ENCODE results near the gene GOLGA2. TPM values are rescaled to one million over a fixed set of nuclear protein-coding genes. Genes with fewer than 3 reads are reported as not detected.
A peak's percentile ranks its signal among the peaks of the same experiment; 100 is the strongest.

GOLGA2 gene
- total RNA-seq, 4 donors from 2014 or later: 71.1 to 130 (median 83.1) TPM

DNA sequence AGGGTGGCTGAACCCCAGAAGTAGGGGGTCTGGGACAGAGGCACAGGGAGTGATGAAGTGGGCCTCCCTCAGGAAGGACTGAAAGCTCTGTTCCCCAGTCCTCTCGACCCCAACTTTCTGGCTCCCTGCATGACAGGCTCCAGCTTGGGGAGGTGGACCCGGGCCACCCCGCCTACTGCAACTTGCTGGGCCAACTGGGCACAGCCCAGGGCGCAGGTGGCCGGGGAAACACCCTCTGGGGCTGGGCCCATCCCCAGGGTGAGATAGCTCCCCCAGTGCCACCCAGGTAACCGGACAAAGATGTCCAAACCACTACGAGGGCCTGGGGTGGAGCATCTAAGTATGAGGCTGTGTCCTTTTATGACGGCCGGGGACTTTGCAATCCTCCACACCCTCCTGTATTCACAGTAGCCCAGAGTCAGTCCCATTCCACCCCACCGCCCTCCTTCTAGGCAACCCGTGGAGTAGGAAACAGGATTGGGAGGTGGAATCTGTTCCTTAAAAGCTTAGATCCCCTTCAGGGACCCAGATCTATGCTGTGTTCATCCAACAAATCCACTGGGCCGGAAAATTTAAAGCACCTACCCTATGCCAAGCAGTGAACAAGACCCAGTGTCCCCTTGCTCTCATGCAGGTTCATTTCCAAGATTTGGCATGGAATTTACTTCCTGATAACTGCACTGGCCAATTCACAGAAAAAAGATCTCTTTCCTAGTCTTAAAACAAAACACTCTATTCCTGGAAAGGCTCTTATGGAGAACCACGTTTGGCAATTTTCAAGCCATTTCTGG, 52.7 kb downstream of the GOLGA2 start:
- Histone ChIP-seq H3K4me1 (peaks cover 0 to 13% (median 3%) of the 10 kb centered on the region in 3 donors), H3K9me3 (no peaks in the 10 kb centered on the region), H3K36me3 (peaks cover 0 to 17% of the 10 kb centered on the region in 2 donors), H3K27me3 (no peaks in the 10 kb centered on the region), H3K4me3 (no peak overlapping the region), H3K27ac (no peak overlapping the region)
- WGBS, 2 donors (ENCODE audit: low coverage in 1 of 2): 80% methylated on average over 2 of the region's 13 CpGs; no CpG with 5 or more reads in 1 of the 2 donors
- TF ChIP-seq POLR2A (IDR thresholded peaks at IDR 0.05) (no peak), EP300 (IDR thresholded peaks at IDR 0.05) (no peak), POLR2AphosphoS5 (IDR thresholded peaks at IDR 0.05) (no peak)
- TF ChIP-seq, protein P1, sequence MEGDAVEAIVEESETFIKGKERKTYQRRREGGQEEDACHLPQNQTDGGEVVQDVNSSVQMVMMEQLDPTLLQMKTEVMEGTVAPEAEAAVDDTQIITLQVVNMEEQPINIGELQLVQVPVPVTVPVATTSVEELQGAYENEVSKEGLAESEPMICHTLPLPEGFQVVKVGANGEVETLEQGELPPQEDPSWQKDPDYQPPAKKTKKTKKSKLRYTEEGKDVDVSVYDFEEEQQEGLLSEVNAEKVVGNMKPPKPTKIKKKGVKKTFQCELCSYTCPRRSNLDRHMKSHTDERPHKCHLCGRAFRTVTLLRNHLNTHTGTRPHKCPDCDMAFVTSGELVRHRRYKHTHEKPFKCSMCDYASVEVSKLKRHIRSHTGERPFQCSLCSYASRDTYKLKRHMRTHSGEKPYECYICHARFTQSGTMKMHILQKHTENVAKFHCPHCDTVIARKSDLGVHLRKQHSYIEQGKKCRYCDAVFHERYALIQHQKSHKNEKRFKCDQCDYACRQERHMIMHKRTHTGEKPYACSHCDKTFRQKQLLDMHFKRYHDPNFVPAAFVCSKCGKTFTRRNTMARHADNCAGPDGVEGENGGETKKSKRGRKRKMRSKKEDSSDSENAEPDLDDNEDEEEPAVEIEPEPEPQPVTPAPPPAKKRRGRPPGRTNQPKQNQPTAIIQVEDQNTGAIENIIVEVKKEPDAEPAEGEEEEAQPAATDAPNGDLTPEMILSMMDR (IDR thresholded peaks at IDR 0.05): no peak
- ATAC-seq: no peak

DNA sequence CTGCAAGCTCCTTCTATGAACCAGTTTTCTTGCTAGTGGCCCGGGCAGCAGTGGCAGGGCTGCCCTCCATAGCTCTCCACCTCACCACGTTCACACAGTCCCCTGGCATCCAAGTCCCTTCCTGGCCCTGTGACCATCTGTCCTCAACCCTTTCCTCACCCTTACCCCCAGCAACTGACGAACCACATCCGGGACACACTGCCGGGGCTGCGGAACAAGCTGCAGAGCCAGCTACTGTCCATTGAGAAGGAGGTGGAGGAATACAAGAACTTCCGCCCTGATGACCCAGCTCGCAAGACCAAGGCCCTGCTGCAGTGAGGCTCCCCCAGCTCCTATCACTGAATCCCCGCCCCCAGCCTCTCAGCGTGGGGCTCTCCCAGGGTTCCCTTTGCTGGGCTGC, 53.8 kb downstream of the GOLGA2 start:
- TF ChIP-seq, protein P1 (IDR thresholded peaks at IDR 0.05): no peak
- TF ChIP-seq EP300 (IDR thresholded peaks at IDR 0.05) (no peak), POLR2A (IDR thresholded peaks at IDR 0.05) (no peak), POLR2AphosphoS5 (IDR thresholded peaks at IDR 0.05) (no peak)
- Histone ChIP-seq H3K9me3 (no peaks in the 10 kb centered on the region), H3K27me3 (no peaks in the 10 kb centered on the region), H3K4me1 (peaks cover 0 to 22% (median 5%) of the 10 kb centered on the region in 3 donors), H3K27ac (no peak overlapping the region), H3K4me3 (no peak overlapping the region), H3K36me3 (peaks cover 0 to 17% of the 10 kb centered on the region in 2 donors)
- WGBS, 2 donors (ENCODE audit: low coverage in 1 of 2): 80 to 83% methylated on average over 2 to 7 of the region's 10 CpGs
- no peak for ATAC-seq

DNA sequence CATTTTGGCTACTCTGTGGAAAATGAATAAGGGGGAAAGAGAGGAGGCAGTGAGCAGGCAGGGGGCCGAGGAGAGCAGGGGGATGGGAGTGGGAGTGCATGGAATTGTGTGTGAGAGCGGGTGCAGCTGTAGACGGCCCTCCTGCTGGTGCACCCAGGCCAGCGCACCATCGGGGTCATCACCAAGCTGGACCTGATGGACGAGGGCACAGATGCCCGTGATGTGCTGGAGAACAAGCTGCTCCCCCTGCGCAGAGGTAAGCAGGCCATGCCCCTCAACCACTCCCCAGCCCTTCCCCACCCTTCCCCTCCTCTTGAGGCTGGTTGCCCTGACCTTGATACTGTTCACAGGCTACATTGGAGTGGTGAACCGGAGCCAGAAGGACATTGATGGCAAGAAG, 56.0 kb downstream of the GOLGA2 start:
- no peak overlapping the region for H3K4me3 ChIP-seq
- TF ChIP-seq, protein P1 (IDR thresholded peaks at IDR 0.05): no peak
- TF ChIP-seq POLR2AphosphoS5 (IDR thresholded peaks at IDR 0.05) (no peak), EP300 (IDR thresholded peaks at IDR 0.05) (no peak), POLR2A (IDR thresholded peaks at IDR 0.05) (no peak)
- no peak for ATAC-seq
- peaks cover 0 to 17% of the 10 kb centered on the region in 2 donors for H3K36me3 ChIP-seq
- no peaks in the 10 kb centered on the region for H3K9me3 ChIP-seq
- WGBS, 2 donors (ENCODE audit: low coverage in 1 of 2): 82 to 100% methylated on average over 1 to 8 of the region's 9 CpGs
- H3K4me1 ChIP-seq: peaks cover 0 to 39% (median 5%) of the 10 kb centered on the region in 3 donors
- H3K27me3 ChIP-seq: no peaks in the 10 kb centered on the region
- no peak overlapping the region for H3K27ac ChIP-seq

DNA sequence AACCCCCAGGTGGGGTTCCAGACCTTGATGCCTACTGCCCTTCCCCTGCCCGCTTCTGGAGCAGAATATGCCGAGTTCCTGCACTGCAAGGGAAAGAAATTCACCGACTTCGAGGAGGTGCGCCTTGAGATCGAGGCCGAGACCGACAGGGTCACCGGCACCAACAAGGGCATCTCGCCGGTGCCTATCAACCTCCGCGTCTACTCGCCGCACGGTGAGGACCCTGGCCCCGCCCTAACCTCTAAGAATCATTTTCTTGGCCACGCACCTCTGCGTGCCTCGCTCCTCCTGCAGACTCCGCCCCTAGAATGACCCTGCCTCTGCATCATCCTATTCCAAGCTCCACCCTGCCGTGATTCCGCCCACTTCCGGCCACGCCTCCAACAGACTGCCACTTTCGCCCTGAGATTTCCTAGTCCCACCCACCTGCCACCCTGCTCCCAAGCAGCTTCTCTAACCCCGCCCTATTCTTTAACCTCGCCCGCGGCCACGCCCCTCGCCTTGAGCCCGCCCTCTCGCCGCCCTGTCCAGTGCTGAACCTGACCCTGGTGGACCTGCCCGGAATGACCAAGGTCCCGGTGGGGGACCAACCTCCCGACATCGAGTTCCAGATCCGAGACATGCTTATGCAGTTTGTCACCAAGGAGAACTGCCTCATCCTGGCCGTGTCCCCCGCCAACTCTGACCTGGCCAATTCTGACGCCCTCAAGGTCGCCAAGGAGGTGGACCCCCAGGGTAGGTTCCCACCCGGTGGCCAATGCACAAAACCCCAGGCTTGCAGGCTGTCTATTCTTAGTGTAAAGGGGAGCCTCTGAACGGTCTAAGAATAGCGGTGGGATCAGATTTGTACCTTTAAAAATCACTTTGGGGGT, 57.1 kb downstream of the GOLGA2 start:
- Histone ChIP-seq H3K4me3 (peak overlapping the region; percentile 7 to 50), H3K27me3 (no peaks in the 10 kb centered on the region), H3K36me3 (peaks cover 0 to 17% of the 10 kb centered on the region in 2 donors), H3K27ac (peak overlapping the region in 3 of 4 donors; percentile 61 to 67 (median 63)), H3K9me3 (no peaks in the 10 kb centered on the region), H3K4me1 (peaks cover 0 to 44% (median 5%) of the 10 kb centered on the region in 3 donors)
- peak; percentile 93 for ATAC-seq
- TF ChIP-seq POLR2AphosphoS5 (IDR thresholded peaks at IDR 0.05) (no peak), EP300 (IDR thresholded peaks at IDR 0.05) (no peak), POLR2A (IDR thresholded peaks at IDR 0.05) (no peak)
- TF ChIP-seq, protein P1 (IDR thresholded peaks at IDR 0.05): peak in 2 of 4 experiments; percentile 33 to 39
- 4 to 11% methylated on average over 14 to 16 of the region's 47 CpGs for WGBS, 2 donors (ENCODE audit: low coverage in 1 of 2)

All from gastroesophageal sphincter (tissue), 4 donors.